ENCODE data around the gene CRHR1.

DNA sequence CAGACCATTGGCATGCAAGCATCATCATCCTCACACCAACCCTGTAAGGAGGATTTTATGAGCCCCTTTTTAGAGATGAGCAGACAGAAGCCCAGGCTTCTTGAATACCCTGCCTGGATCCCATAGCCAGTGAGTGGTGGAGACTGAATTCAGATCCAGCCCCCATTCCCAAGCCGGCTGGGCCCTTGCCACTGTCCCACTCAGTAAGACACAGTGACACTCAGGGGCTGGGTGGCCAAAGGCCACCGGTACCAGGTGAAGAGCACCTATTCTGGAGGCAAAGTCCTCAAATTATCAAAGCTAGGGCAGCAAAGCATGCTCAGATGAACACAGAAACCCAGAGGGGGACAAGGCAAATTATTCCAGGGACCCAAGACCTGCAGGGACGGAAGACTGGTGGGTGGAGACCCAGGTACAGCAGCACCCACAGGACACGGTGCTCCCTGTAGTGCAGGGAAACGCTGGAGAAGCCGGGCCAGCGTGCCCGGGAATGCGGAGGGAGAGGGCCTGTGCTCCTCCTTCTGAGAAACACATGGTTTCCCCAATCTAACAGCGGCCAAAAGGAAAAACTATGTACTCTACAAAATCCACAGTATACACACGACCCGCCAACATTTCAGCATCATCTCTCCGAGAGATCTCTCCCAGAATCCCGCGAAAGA, 33.2 kb upstream of the CRHR1 start:
- TF ChIP-seq, protein P1, sequence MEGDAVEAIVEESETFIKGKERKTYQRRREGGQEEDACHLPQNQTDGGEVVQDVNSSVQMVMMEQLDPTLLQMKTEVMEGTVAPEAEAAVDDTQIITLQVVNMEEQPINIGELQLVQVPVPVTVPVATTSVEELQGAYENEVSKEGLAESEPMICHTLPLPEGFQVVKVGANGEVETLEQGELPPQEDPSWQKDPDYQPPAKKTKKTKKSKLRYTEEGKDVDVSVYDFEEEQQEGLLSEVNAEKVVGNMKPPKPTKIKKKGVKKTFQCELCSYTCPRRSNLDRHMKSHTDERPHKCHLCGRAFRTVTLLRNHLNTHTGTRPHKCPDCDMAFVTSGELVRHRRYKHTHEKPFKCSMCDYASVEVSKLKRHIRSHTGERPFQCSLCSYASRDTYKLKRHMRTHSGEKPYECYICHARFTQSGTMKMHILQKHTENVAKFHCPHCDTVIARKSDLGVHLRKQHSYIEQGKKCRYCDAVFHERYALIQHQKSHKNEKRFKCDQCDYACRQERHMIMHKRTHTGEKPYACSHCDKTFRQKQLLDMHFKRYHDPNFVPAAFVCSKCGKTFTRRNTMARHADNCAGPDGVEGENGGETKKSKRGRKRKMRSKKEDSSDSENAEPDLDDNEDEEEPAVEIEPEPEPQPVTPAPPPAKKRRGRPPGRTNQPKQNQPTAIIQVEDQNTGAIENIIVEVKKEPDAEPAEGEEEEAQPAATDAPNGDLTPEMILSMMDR (IDR thresholded peaks at IDR 0.05; ENCODE audit: low read depth, low read length), result no peak
- no peak for TF ChIP-seq EZH2phosphoT487 (IDR thresholded peaks at IDR 0.05; ENCODE audit: low read depth)

Data from OCI-LY3 (cell line).